Neural progenitor cell (in vitro differentiated cells): ENCODE results near the gene THRB. TPM values are rescaled to one million over a fixed set of nuclear protein-coding genes. Genes with fewer than 3 reads are reported as not detected.

Experiments
- DNase-seq: peaks from one replicate; pipeline ENCODE4 v3.0.0-alpha.2; 2016; ENCODE audit warnings: low spot score
- H2AFZ ChIP-seq: fragments of 200-600 bp; sonication (generic); replicated peaks from 2 replicates; pipeline ENCODE4 v1.6.1; 2016; ENCODE audit warnings: antibody characterized with exemption
- H3F3A ChIP-seq: fragments of 200-600 bp; sonication (generic); 2 replicates; pipeline ENCODE4 v1.6.1; 2016; ENCODE audit warnings: antibody characterized with exemption, low read depth
- H3K27ac ChIP-seq: fragments of 200-600 bp; sonication (generic); 2 replicates; pipeline ENCODE4 v1.5.1; 2016; ENCODE audit warnings: mild to moderate bottlenecking
- H3K27me3 ChIP-seq: fragments of 200-600 bp; sonication (generic); 2 replicates; pipeline ENCODE4 v1.6.1; 2016; ENCODE audit warnings: mild to moderate bottlenecking, moderate library complexity
- H3K36me3 ChIP-seq: fragments of 200-600 bp; sonication (generic); 2 replicates; pipeline ENCODE4 v1.5.1; 2016
- H3K4me1 ChIP-seq: fragments of 200-600 bp; sonication (generic); 2 replicates; pipeline ENCODE4 v1.6.1; 2016; ENCODE audit warnings: mixed run types
- H3K4me2 ChIP-seq: fragments of 200-600 bp; sonication (generic); 2 replicates; pipeline ENCODE4 v1.6.1; 2016
- H3K4me3 ChIP-seq: fragments of 200-600 bp; sonication (generic); 2 replicates; pipeline ENCODE4 v1.5.1; 2016
- H3K79me2 ChIP-seq: fragments of 200-600 bp; sonication (generic); 2 replicates; pipeline ENCODE4 v1.6.1; 2016; ENCODE audit warnings: low read depth
- H3K9ac ChIP-seq: fragments of 200-600 bp; sonication (generic); 2 replicates; pipeline ENCODE4 v1.6.1; 2016
- H3K9me3 ChIP-seq: fragments of 200-600 bp; sonication (generic); 2 replicates; pipeline ENCODE4 v1.5.1; 2016; ENCODE audit warnings: low read depth
- H4K20me1 ChIP-seq: fragments of 200-600 bp; sonication (generic); 2 replicates; pipeline ENCODE4 v1.6.1; 2016; ENCODE audit warnings: low read depth
- H3K27ac Mint-ChIP-seq: 3 replicates; pipeline ENCODE4 v1.8.0; 2021; ENCODE audit warnings: mixed read lengths
- H3K27me3 Mint-ChIP-seq: 2 replicates; pipeline ENCODE4 v1.8.0; 2022; ENCODE audit warnings: low read depth, mild to moderate bottlenecking, inconsistent platforms, moderate library complexity, mixed read lengths; ENCODE audit not compliant: insufficient read depth
- H3K36me3 Mint-ChIP-seq: 3 replicates; pipeline ENCODE4 v1.8.0; 2021; ENCODE audit warnings: mixed read lengths
- H3K4me1 Mint-ChIP-seq: 3 replicates; pipeline ENCODE4 v1.8.0; 2021; ENCODE audit warnings: mixed read lengths
- H3K4me3 Mint-ChIP-seq: 3 replicates; pipeline ENCODE4 v1.8.0; 2021; ENCODE audit warnings: mild to moderate bottlenecking, moderate library complexity, mixed read lengths
- H3K9me3 Mint-ChIP-seq: 3 replicates; pipeline ENCODE4 v1.8.0; 2020; ENCODE audit warnings: mixed read lengths
- EZH2 ChIP-seq: fragments of 200-600 bp; sonication (generic); IDR thresholded peaks from 2 replicates; pipeline ENCODE4 v1.6.1; 2017; ENCODE audit warnings: antibody characterized with exemption, mild to moderate bottlenecking, moderate library complexity
- EZH2phosphoT487 ChIP-seq: fragments of 200-600 bp; sonication (generic); IDR thresholded peaks from 2 replicates; pipeline ENCODE4 v1.6.1; 2017; ENCODE audit warnings: antibody characterized with exemption
- total RNA-seq: library from RNA; depleted of rRNA; stranded (reverse); fragments of >200 nt; gene quantifications from 2 replicates; pipeline ENCODE4 v1.2.3, GENCODE V29; 2015; ENCODE audit warnings: low replicate concordance
- TF ChIP-seq, protein P1 (sequence below): fragments of 200-600 bp; sonication (generic); IDR thresholded peaks from 2 replicates; pipeline ENCODE4 v1.5.1; 2017; ENCODE audit warnings: antibody characterized with exemption, mild to moderate bottlenecking

The THRB gene
- total RNA-seq, 1 donor from 2014 or later: 1.2 TPM

DNA sequence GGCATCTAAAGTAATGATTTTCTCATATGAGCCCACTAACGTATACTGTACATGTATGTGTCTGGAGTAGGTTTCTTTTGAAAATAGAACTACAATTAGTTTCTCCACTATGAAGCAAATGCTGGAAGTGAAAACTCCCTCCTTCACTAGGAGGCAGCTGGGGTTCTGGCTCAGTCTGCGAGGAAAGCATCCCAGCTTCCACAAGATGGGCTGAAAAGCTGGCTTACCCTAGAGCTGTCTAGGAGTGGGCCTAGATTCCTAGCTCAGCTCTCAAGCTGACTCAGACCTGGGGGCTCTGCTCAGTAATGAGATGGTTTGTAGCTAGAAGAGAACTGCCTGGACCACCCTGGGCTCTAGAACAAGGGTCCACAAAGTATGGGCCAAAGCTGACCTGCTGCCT lies 268.3 kb downstream of the THRB start:
- Histone ChIP-seq H3K27ac (no peak overlapping the region), H3F3A (no peaks in the 10 kb centered on the region), H4K20me1 (no peaks in the 10 kb centered on the region), H3K79me2 (no peaks in the 10 kb centered on the region), H3K9ac (no peak overlapping the region), H3K4me3 (no peak overlapping the region), H2AFZ (no peak overlapping the region), H3K4me1 (no peaks in the 10 kb centered on the region), H3K27me3 (no peaks in the 10 kb centered on the region), H3K4me2 (no peak overlapping the region), H3K36me3 (no peaks in the 10 kb centered on the region), H3K9me3 (no peaks in the 10 kb centered on the region)
- H3K27me3 Mint-ChIP-seq: no peaks in the 10 kb centered on the region
- peaks cover 8% of the 10 kb centered on the region for H3K4me1 Mint-ChIP-seq
- H3K27ac Mint-ChIP-seq: no peak overlapping the region
- TF ChIP-seq, protein P1, sequence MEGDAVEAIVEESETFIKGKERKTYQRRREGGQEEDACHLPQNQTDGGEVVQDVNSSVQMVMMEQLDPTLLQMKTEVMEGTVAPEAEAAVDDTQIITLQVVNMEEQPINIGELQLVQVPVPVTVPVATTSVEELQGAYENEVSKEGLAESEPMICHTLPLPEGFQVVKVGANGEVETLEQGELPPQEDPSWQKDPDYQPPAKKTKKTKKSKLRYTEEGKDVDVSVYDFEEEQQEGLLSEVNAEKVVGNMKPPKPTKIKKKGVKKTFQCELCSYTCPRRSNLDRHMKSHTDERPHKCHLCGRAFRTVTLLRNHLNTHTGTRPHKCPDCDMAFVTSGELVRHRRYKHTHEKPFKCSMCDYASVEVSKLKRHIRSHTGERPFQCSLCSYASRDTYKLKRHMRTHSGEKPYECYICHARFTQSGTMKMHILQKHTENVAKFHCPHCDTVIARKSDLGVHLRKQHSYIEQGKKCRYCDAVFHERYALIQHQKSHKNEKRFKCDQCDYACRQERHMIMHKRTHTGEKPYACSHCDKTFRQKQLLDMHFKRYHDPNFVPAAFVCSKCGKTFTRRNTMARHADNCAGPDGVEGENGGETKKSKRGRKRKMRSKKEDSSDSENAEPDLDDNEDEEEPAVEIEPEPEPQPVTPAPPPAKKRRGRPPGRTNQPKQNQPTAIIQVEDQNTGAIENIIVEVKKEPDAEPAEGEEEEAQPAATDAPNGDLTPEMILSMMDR: no peak
- no peak for TF ChIP-seq EZH2
- no peak for TF ChIP-seq EZH2phosphoT487
- no peaks in the 10 kb centered on the region for H3K9me3 Mint-ChIP-seq
- DNase-seq: no peak
- no peaks in the 10 kb centered on the region for H3K36me3 Mint-ChIP-seq
- H3K4me3 Mint-ChIP-seq: no peak overlapping the region

DNA sequence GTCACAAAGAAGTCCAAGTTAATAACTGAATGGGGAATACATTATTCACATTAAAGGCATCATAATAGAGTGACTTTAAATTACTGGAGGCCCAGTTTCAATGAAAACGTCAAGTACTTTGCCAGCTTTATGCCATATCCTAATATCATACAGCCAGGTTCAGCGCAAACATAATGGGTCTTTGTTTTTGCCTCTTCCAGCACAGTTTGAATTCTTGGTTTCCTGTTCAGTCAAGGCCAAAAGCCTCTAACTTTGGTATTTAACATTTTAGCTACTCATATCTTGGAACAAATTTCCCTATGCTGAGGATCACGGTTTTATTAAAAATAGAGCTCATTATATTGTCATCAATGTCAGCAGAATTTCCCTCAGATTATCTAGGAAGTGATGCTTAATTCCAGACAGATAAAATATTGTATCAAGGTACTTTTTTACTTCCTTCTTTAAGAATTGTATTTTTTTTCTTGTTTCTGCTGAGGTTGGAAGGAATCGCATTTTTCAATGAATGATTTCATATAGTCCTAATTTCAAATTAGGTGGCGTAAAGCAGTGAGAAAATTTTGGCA lies 269.2 kb downstream of the THRB start:
- Mint-ChIP-seq H3K27me3 (no peaks in the 10 kb centered on the region), H3K4me3 (no peak overlapping the region), H3K4me1 (peaks cover 12% of the 10 kb centered on the region), H3K36me3 (no peaks in the 10 kb centered on the region), H3K9me3 (no peaks in the 10 kb centered on the region), H3K27ac (no peak overlapping the region)
- Histone ChIP-seq H3K27ac (no peak overlapping the region), H3K4me1 (no peaks in the 10 kb centered on the region), H4K20me1 (no peaks in the 10 kb centered on the region), H3K4me2 (no peak overlapping the region), H3K79me2 (no peaks in the 10 kb centered on the region), H3K36me3 (no peaks in the 10 kb centered on the region), H3K4me3 (no peak overlapping the region), H3K27me3 (no peaks in the 10 kb centered on the region), H2AFZ (no peak overlapping the region), H3K9me3 (no peaks in the 10 kb centered on the region), H3K9ac (no peak overlapping the region), H3F3A (no peaks in the 10 kb centered on the region)
- TF ChIP-seq, protein P1: no peak
- TF ChIP-seq EZH2: no peak
- TF ChIP-seq EZH2phosphoT487: no peak
- no peak for DNase-seq

GRCh38 chr3:24224666-24225384 lies 269.8 kb downstream of the THRB start:
- Histone ChIP-seq H3K4me2 (no peak overlapping the region), H3K27me3 (no peaks in the 10 kb centered on the region), H3K4me1 (no peaks in the 10 kb centered on the region), H3K79me2 (no peaks in the 10 kb centered on the region), H3K36me3 (no peaks in the 10 kb centered on the region), H3K4me3 (no peak overlapping the region), H3K9me3 (no peaks in the 10 kb centered on the region), H3F3A (no peaks in the 10 kb centered on the region), H3K9ac (no peak overlapping the region), H3K27ac (no peak overlapping the region), H2AFZ (no peak overlapping the region), H4K20me1 (no peaks in the 10 kb centered on the region)
- peaks cover 13% of the 10 kb centered on the region for H3K4me1 Mint-ChIP-seq
- H3K27me3 Mint-ChIP-seq: no peaks in the 10 kb centered on the region
- H3K4me3 Mint-ChIP-seq: no peak overlapping the region
- no peaks in the 10 kb centered on the region for H3K9me3 Mint-ChIP-seq
- no peak for DNase-seq
- TF ChIP-seq EZH2: no peak
- TF ChIP-seq EZH2phosphoT487: no peak
- TF ChIP-seq, protein P1: no peak
- no peak overlapping the region for H3K27ac Mint-ChIP-seq
- H3K36me3 Mint-ChIP-seq: no peaks in the 10 kb centered on the region
